Transverse colon (tissue), 4 donors: ENCODE measurements around the gene MARS1. TPM values are rescaled to one million over a fixed set of nuclear protein-coding genes. Genes with fewer than 3 reads are reported as not detected.
A peak's percentile ranks its signal among the peaks of the same experiment; 100 is the strongest.

Experiments used
- DNase-seq: peaks from one replicate; pipeline ENCODE4 v3.0.0-alpha.2; 2019
- H3K27ac ChIP-seq, 4 donors: fragments of 200-600 bp; sonication (generic); 2 replicates each; pipeline ENCODE4 v1.5.1; 2016 to 2018; ENCODE audit warnings: inconsistent platforms in 4 of 4
- H3K27me3 ChIP-seq: fragments of 200-600 bp; sonication (generic); 2 replicates; pipeline ENCODE4 v1.5.1; 2017; ENCODE audit warnings: inconsistent platforms
- H3K36me3 ChIP-seq, 4 donors: fragments of 200-600 bp; sonication (generic); 2 replicates each; pipeline ENCODE4 v1.5.1; 2017 to 2019; ENCODE audit warnings: inconsistent platforms in 4 of 4
- H3K4me1 ChIP-seq, 4 donors: fragments of 200-600 bp; sonication (generic); 2 replicates each; pipeline ENCODE4 v1.5.1; 2017 to 2020; ENCODE audit warnings: inconsistent platforms in 4 of 4
- H3K4me3 ChIP-seq, 4 donors: fragments of 200-600 bp; sonication (generic); 1 replicate in 1 of 4; 2 replicates in 3 of 4; pipeline versions ENCODE4 v1.5.1 to v1.6.1; 2017 to 2019; ENCODE audit warnings: inconsistent platforms in 4 of 4
- H3K9me3 ChIP-seq, 2 donors: fragments of 200-600 bp; sonication (generic); 2 replicates each; pipeline ENCODE4 v1.5.1; 2017 to 2019; ENCODE audit warnings: inconsistent platforms in 2 of 2
- CTCF ChIP-seq, 5 experiments: fragments of 200-600 bp in 3 of 5; fragments of 450-650 bp in 2 of 5; sonication (generic) in 3 of 5; IDR thresholded peaks; 1 replicate in 2 of 5; 2 replicates in 3 of 5; pipeline ENCODE4 v1.5.1; 2016 to 2017; ENCODE audit warnings: antibody characterized with exemption in 5 of 5, inconsistent platforms in 3 of 5, mild to moderate bottlenecking in 2 of 5, moderate library complexity in 1 of 5
- EP300 ChIP-seq: sonication (generic); formaldehyde crosslinking; IDR thresholded peaks from one replicate; pipeline ENCODE4 v1.6.1; 2017; ENCODE audit warnings: antibody characterized with exemption, low read depth
- POLR2A ChIP-seq: fragments of 450-650 bp; IDR thresholded peaks from one replicate; pipeline ENCODE4 v1.6.1; 2016; ENCODE audit warnings: antibody characterized with exemption, mild to moderate bottlenecking, moderate library complexity
- POLR2AphosphoS5 ChIP-seq, 3 donors: sonication (generic); formaldehyde crosslinking; IDR thresholded peaks; one replicate each; pipeline ENCODE4 v1.6.1; 2016; ENCODE audit warnings: antibody characterized with exemption in 3 of 3
- WGBS, 2 donors: methylation state at CpG; one replicate each; pipeline ENCODE4 v1.1.5; 2018; ENCODE audit warnings: low coverage in 1 of 2; 5-methylcytosine and 5-hydroxymethylcytosine counted together
- in situ Hi-C, 4 donors: fragments of 200-750 bp; cut with MboI; loops; one replicate each; pipeline versions ENCODE4 v1.15.0 to v1.15.1; 2017; ENCODE audit warnings: low sequenced_read_pairs in 3 of 4, low pct_ligation_motif_present in 1 of 4, low pct_unique_long_range_greater_than_20kb in 1 of 4
- intact Hi-C: fragments of 100-400 bp; cut with DNase I; formaldehyde crosslinking; loops from one replicate; pipeline ENCODE4 v1.15.1; 2023; ENCODE audit warnings: low total_unique reads
- total RNA-seq, 4 donors: library from RNA; depleted of rRNA; stranded (reverse); fragments of >200 nt; gene quantifications; one replicate each; pipeline ENCODE4 v1.1.0, GENCODE V29; 2016

Gene MARS1
- total RNA-seq, 4 donors from 2014 or later, result 39.0 to 184 (median 103) TPM

- H3K36me3 ChIP-seq, result peaks cover 0 to 10% (median 3%) of the 10 kb centered on the region in 4 donors
- H3K4me3 ChIP-seq, result no peak overlapping the region
- in situ Hi-C loops (no loop called here), intact Hi-C loops (no loop called here)
- DNase-seq, result no peak
- H3K9me3 ChIP-seq, result no peaks in the 10 kb centered on the region
- peaks cover 8 to 17% (median 14%) of the 10 kb centered on the region in 4 donors for H3K4me1 ChIP-seq
- H3K27me3 ChIP-seq, result peaks cover 14% of the 10 kb centered on the region
- H3K27ac ChIP-seq, result no peak overlapping the region
- TF ChIP-seq CTCF (IDR thresholded peaks at IDR 0.05) (no peak), POLR2AphosphoS5 (IDR thresholded peaks at IDR 0.05) (no peak), POLR2A (no peak), EP300 (no peak)
These were observed 2.2 kb upstream of the MARS1 start for GRCh38 chr12:57485695-57486094.

DNA sequence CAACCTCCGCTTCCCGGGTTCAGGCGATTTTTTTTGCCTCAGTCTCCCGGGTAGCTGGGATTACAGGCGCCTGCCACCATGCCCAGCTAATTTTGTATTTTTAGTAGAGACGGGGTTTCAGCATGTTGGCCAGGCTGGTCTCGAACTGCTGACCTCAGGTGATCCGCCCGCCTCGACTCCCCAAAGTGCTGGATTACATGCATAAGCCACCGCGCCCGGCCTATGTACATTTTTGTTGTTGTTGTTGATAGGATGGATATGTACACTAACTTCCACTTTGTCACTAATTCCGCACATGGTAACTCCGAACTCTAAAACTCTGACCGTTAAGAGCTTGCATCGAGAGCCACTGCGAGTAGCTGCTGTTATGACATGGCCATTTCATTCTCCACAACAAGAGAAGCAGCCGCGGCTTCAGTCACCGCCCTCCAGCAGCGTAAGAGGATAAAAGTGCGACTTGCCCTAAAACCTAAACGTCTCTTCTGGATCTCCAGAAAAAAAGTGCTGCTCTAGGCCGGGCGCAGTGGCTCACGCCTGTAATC, 742 bp upstream of the MARS1 start:
- Histone ChIP-seq H3K9me3 (no peaks in the 10 kb centered on the region), H3K27me3 (peaks cover 6% of the 10 kb centered on the region), H3K36me3 (peaks cover 0 to 17% (median 8%) of the 10 kb centered on the region in 4 donors), H3K4me1 (peaks cover 8 to 16% (median 14%) of the 10 kb centered on the region in 4 donors), H3K4me3 (peak overlapping the region in 3 of 4 donors; percentile 63 to 81 (median 66)), H3K27ac (peak overlapping the region; percentile 34 to 91 (median 84))
- 87 to 97% methylated on average over 13 to 27 of the region's 27 CpGs for WGBS, 2 donors
- no peak for DNase-seq
- in situ Hi-C loops, result no loop called here
- intact Hi-C loops, result no loop called here
- TF ChIP-seq EP300, result no peak
- TF ChIP-seq POLR2A, result no peak
- TF ChIP-seq POLR2AphosphoS5 (IDR thresholded peaks at IDR 0.05), result no peak
- TF ChIP-seq CTCF (IDR thresholded peaks at IDR 0.05), result no peak

DNA sequence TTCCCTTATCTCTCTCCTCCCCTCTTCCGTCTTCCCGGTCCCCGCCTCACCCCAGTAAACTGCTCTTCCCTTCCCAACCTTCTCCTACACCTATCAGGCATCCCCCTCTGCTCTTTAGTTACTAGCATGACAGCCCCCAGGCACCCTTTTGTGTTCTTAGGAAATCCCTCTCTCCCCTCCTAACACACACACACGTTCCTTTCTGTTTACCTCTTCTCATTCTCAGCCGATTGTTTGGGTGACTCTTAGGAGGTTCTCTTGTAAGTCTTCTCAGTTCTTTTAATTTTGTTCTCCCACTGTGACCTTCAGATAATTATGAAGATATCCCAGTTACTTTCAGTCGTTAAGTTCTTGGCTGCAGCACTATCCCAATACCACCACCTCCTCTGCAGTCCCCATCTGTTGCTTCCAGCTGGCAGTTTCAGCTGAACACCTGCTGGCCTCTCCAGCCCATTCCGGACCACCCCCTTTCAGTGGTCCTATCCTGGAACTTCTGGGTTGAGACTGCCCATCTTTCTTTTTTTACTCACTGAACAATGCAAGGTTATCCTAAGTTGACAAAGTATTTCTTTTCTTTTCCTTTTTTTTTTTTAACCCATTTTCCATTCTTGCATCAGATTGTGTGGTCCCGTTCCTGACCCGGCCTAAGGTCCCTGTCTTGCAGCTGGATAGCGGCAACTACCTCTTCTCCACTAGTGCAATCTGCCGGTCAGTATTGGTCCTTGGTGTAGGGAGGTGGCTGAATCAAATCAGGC, 711 bp downstream of the MARS1 start:
- WGBS, 2 donors, result 5 to 27% methylated on average over 7 to 11 of the region's 11 CpGs
- H3K27ac ChIP-seq, result peak overlapping the region; percentile 80 to 91 (median 84)
- H3K27me3 ChIP-seq, result no peaks in the 10 kb centered on the region

More for the DNA sequence above, 711 bp downstream of the MARS1 start:
- intact Hi-C loops (no loop called here), in situ Hi-C loops (no loop called here)
- no peak for TF ChIP-seq EP300
- no peak for TF ChIP-seq CTCF (IDR thresholded peaks at IDR 0.05)
- TF ChIP-seq POLR2AphosphoS5 (IDR thresholded peaks at IDR 0.05), result no peak
- TF ChIP-seq POLR2A, result no peak
- Histone ChIP-seq H3K9me3 (no peaks in the 10 kb centered on the region), H3K36me3 (peaks cover 0 to 21% (median 8%) of the 10 kb centered on the region in 4 donors), H3K4me3 (peak overlapping the region; percentile 63 to 93 (median 74)), H3K4me1 (peaks cover 8 to 16% (median 14%) of the 10 kb centered on the region in 4 donors)
- no peak for DNase-seq
